Endothelial cell of umbilical vein (primary cell): ENCODE measurements around the gene DIPK2B. TPM values are rescaled to one million over a fixed set of nuclear protein-coding genes. Genes with fewer than 3 reads are reported as not detected.

ENCODE experiments used
- BruUV-seq: library from RNA; stranded (reverse); fragments of 400-500 nt; replicated peaks from 2 replicates; lab custom pipeline; 2021; lab: Mats Ljungman, UMichigan
- CTCF ChIA-PET: fragments of 300-600, 350-600 bp; sonication (Branson Sonifier 250); formaldehyde crosslinking; loops from one replicate; lab custom pipeline; 2021; ENCODE audit warnings: antibody characterized with exemption, inconsistent platforms; lab: Charles Lee
- POLR2A ChIA-PET: fragments of 300-600, 350-600 bp; sonication (Branson Sonifier 250); formaldehyde crosslinking; loops from one replicate; lab custom pipeline; 2021; ENCODE audit warnings: antibody characterized with exemption, inconsistent platforms; lab: Charles Lee
- DNase-seq: peaks from one replicate; pipeline ENCODE4 v3.0.0-alpha.2; 2011; ENCODE audit warnings: low read depth, low spot score
- FAIRE-seq: peaks from 2 replicates; lab custom pipeline; 2011; peaks lifted over from hg19 to GRCh38; lab: Jason Lieb, UNC
- H2AFZ ChIP-seq: 2 replicates; pipeline ENCODE4 v1.6.0; 2012; ENCODE audit warnings: low read depth, low read length, control low read depth, inconsistent platforms
- H3K27ac ChIP-seq: 2 replicates; pipeline ENCODE4 v1.5.1; 2011; ENCODE audit warnings: low read depth, mild to moderate bottlenecking, control low read depth, low read length, moderate library complexity; ENCODE audit not compliant: insufficient read depth
- H3K27me3 ChIP-seq, 2 experiments: 2 replicates each; pipeline versions ENCODE4 v1.6.0 to v1.6.1; 2011; ENCODE audit warnings: low read length in 2 of 2, mixed read lengths in 1 of 2; ENCODE audit not compliant: control insufficient read depth in 2 of 2, insufficient read depth in 2 of 2
- H3K36me3 ChIP-seq, 2 experiments: 2 replicates in 1 of 2; 3 replicates in 1 of 2; pipeline ENCODE4 v1.5.1; 2011; ENCODE audit warnings: low read length in 2 of 2, mild to moderate bottlenecking in 1 of 2, moderate library complexity in 1 of 2; ENCODE audit not compliant: control insufficient read depth in 2 of 2, insufficient read depth in 2 of 2; ENCODE audit errors: extremely low read depth in 1 of 2
- H3K4me1 ChIP-seq: 3 replicates; pipeline ENCODE4 v1.5.1; 2011; ENCODE audit warnings: mild to moderate bottlenecking, low read length; ENCODE audit not compliant: control insufficient read depth, insufficient read depth; ENCODE audit errors: extremely low read depth
- H3K4me2 ChIP-seq: 2 replicates; pipeline ENCODE4 v1.6.1; 2011; ENCODE audit warnings: low read length, control low read depth, mixed read lengths; ENCODE audit not compliant: insufficient read depth
- H3K4me3 ChIP-seq, 3 experiments: fragments of 200-600 bp in 1 of 3; sonication (generic), shearing (Covaris generic) in 1 of 3; replicated peaks in 1 of 3; 2 replicates each; pipeline ENCODE4 v1.5.1; 2011 to 2016; ENCODE audit warnings: control low read depth in 3 of 3, low read length in 3 of 3, mild to moderate bottlenecking in 2 of 3, inconsistent platforms in 1 of 3, low read depth in 1 of 3, moderate library complexity in 1 of 3; ENCODE audit not compliant: insufficient read depth in 1 of 3
- H3K79me2 ChIP-seq: 2 replicates; pipeline ENCODE4 v1.6.0; 2012; ENCODE audit warnings: low read length, inconsistent platforms; ENCODE audit not compliant: control insufficient read depth, insufficient read depth
- H3K9ac ChIP-seq: replicated peaks from 2 replicates; pipeline ENCODE3; 2011; ENCODE audit warnings: low read length, control low read depth; ENCODE audit not compliant: insufficient read depth; ENCODE audit errors: extremely low read depth
- H3K9me1 ChIP-seq: replicated peaks from 3 replicates; pipeline ENCODE4 v1.6.0; 2011; ENCODE audit warnings: mild to moderate bottlenecking, low read length; ENCODE audit not compliant: control insufficient read depth, insufficient read depth; ENCODE audit errors: extremely low read depth
- H3K9me3 ChIP-seq: replicated peaks from 2 replicates; pipeline ENCODE4 v1.5.1; 2012; ENCODE audit warnings: low read length, inconsistent platforms; ENCODE audit not compliant: control insufficient read depth, insufficient read depth
- H4K20me1 ChIP-seq: replicated peaks from 2 replicates; pipeline ENCODE3; 2011; ENCODE audit warnings: mild to moderate bottlenecking, low read length; ENCODE audit not compliant: control insufficient read depth, insufficient read depth; ENCODE audit errors: extremely low read depth
- CTCF ChIP-seq, 2 donors: IDR thresholded peaks; 1 replicate in 1 of 2; 2 replicates in 1 of 2; pipeline ENCODE4 v1.5.1; 2011; ENCODE audit warnings: low read length in 2 of 2, mild to moderate bottlenecking in 2 of 2, moderate library complexity in 2 of 2, control low read depth in 1 of 2, inconsistent platforms in 1 of 2, low read depth in 1 of 2; ENCODE audit not compliant: insufficient read depth in 1 of 2; ENCODE audit errors: extremely low read depth in 1 of 2
- EZH2 ChIP-seq: IDR thresholded peaks from 2 replicates; pipeline ENCODE4 v1.6.1; 2012; ENCODE audit warnings: borderline replicate concordance, low read depth, mild to moderate bottlenecking, moderate library complexity, low read length, inconsistent platforms; ENCODE audit not compliant: severe bottlenecking
- GATA2 ChIP-seq: IDR thresholded peaks from 2 replicates; pipeline ENCODE4 v1.7.0; 2011; ENCODE audit warnings: low read depth, mild to moderate bottlenecking, moderate library complexity, mixed read lengths, low read length; ENCODE audit not compliant: insufficient read length, insufficient read depth
- JUN ChIP-seq: IDR thresholded peaks from 2 replicates; pipeline ENCODE4 v1.6.1; 2011; ENCODE audit warnings: borderline replicate concordance, low read depth; ENCODE audit not compliant: insufficient read length, insufficient read depth
- MYC ChIP-seq: IDR thresholded peaks from one replicate; pipeline ENCODE4 v1.6.1; 2011; ENCODE audit warnings: mild to moderate bottlenecking, low read depth, low read length
- POLR2AphosphoS5 ChIP-seq: IDR thresholded peaks from 2 replicates; pipeline ENCODE4 v1.6.1; 2012; ENCODE audit warnings: low read depth, mild to moderate bottlenecking, control low read depth, low read length, moderate library complexity; ENCODE audit not compliant: insufficient read depth
- dilution Hi-C: fragments of 300-500 bp; cut with MboI; formaldehyde crosslinking; loops from one replicate; pipeline ENCODE4 v1.15.0; 2019; ENCODE audit warnings: low sequenced_read_pairs; ENCODE audit not compliant: extremely low pct_ligation_motif_present
- intact Hi-C: fragments of 100-400 bp; cut with micrococcal nuclease; formaldehyde crosslinking; loops from one replicate; pipeline ENCODE4 v1.10.0; 2022
- polyA plus RNA-seq, 4 experiments: library from polyadenylated mRNA; depleted of rRNA in 3 of 4; stranded (reverse) in 3 of 4; unstranded in 1 of 4; fragments of >200 nt; gene quantifications; 2 replicates each; pipeline versions ENCODE4 v1.2.1 to v1.2.3, GENCODE V29; 2011 to 2012; ENCODE audit warnings: missing spikeins in 1 of 4
- total RNA-seq: library from RNA; stranded (reverse); gene quantifications from 2 replicates; pipeline ENCODE4 v1.2.3, GENCODE V29; 2021

DIPK2B gene
- total and polyA plus RNA-seq, 2 donors (not counting 3 experiments of a cell fraction or from before 2014, with no cell fraction given): 46.0 to 106 TPM

- intact Hi-C loops: no loop called here
- no peak overlapping the region for H3K4me3 ChIP-seq
- no peak overlapping the region for H3K9ac ChIP-seq
- H3K79me2 ChIP-seq: no peaks in the 10 kb centered on the region
- TF ChIP-seq GATA2 (no peak), POLR2AphosphoS5 (no peak), JUN (no peak)
- no peaks in the 10 kb centered on the region for H3K4me1 ChIP-seq
- H3K27me3 ChIP-seq: no peaks in the 10 kb centered on the region
- H3K4me2 ChIP-seq: no peak overlapping the region
- ChIA-PET CTCF (interaction anchor here (1.4 kb wide), 1 partner anchor 21 kb away, joined by 5 read pairs; no protein-coding TSS in a partner anchor), POLR2A (no interaction called here)
- H2AFZ ChIP-seq: no peak overlapping the region
- dilution Hi-C loops: no loop called here
- no peaks in the 10 kb centered on the region for H3K9me3 ChIP-seq
- DNase-seq (no peak), FAIRE-seq (no peak)
- H3K36me3 ChIP-seq: no peaks in the 10 kb centered on the region
- no peaks in the 10 kb centered on the region for H4K20me1 ChIP-seq
- no peak overlapping the region for H3K27ac ChIP-seq
- no peaks in the 10 kb centered on the region for H3K9me1 ChIP-seq
- no TSS peak for BruUV-seq
These were observed 28.7 kb upstream of the DIPK2B start for GRCh38 chrX:45229348-45229747.

DNA sequence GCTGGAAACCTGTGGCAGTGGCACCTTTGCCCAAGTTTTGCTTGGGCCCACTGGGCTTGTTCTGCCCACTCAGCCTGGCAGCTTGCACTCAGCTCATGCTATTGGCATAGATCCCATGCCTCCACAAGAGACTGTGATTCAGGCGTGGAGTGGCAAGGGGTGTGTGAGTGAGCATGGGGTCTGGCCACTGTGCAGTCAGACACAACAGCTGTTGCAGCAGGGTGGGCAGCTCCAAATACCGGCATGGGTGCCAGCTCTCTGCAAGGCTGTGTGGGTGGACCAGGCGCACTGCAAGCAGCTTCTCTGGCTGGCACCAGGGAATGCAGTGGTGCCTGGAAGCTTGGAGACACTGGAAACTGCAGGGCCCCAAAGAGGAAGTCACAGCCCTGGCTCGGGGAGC is 27.4 kb upstream of the DIPK2B start:
- Histone ChIP-seq H3K4me1 (no peaks in the 10 kb centered on the region), H4K20me1 (no peaks in the 10 kb centered on the region), H3K4me3 (no peak overlapping the region), H3K36me3 (no peaks in the 10 kb centered on the region), H3K4me2 (no peak overlapping the region), H3K9ac (no peak overlapping the region), H3K27me3 (no peaks in the 10 kb centered on the region), H3K9me3 (no peaks in the 10 kb centered on the region), H3K79me2 (no peaks in the 10 kb centered on the region), H3K27ac (no peak overlapping the region), H3K9me1 (no peaks in the 10 kb centered on the region), H2AFZ (no peak overlapping the region)
- intact Hi-C loops: no loop called here
- DNase-seq (no peak), FAIRE-seq (no peak)
- dilution Hi-C loops: no loop called here
- POLR2A ChIA-PET: no interaction called here
- TF ChIP-seq POLR2AphosphoS5 (no peak), CTCF (IDR thresholded peaks at IDR 0.05; ENCODE audit: extremely low read depth in 1 of 2, insufficient read depth in 1 of 2, low read depth in 1 of 2, low read length in 2 of 2) (no peak), MYC (no peak), JUN (no peak), EZH2 (no peak), GATA2 (no peak)
- CTCF ChIA-PET: no interaction called here
- no TSS peak for BruUV-seq
